Upper lobe of left lung (tissue), 6 donors: ENCODE data around the gene AQP11. TPM values are rescaled to one million over a fixed set of nuclear protein-coding genes. Genes with fewer than 3 reads are reported as not detected.
A peak's percentile ranks its signal among the peaks of the same experiment; 100 is the strongest.
"Not testable (repeated sequence)": the region's sequence is repeated elsewhere in the genome, so short reads cannot be mapped to it uniquely, and the experiment has no call there.

ENCODE experiments used
- ATAC-seq, 2 donors: fragments of 200-7000 bp; cut with Tn5 transposase; one replicate each; pipeline ENCODE4 v1.9.1; 2022; ENCODE audit warnings: mild to moderate bottlenecking in 2 of 2, moderate library complexity in 2 of 2; ENCODE audit not compliant: low FRiP score in 2 of 2
- DNase-seq, 2 donors: peaks; one replicate each; pipeline ENCODE4 v3.0.0-alpha.2; 2019 to 2020
- H3K27ac ChIP-seq, 4 donors: fragments of 200-600 bp; sonication (generic); one replicate each; pipeline ENCODE4 v1.5.1; 2016 to 2019
- H3K27me3 ChIP-seq, 4 donors: fragments of 200-600 bp; sonication (generic); one replicate each; pipeline ENCODE4 v1.5.1; 2017 to 2019
- H3K36me3 ChIP-seq, 4 donors: fragments of 200-600 bp; sonication (generic); one replicate each; pipeline ENCODE4 v1.5.1; 2016 to 2019
- H3K4me1 ChIP-seq, 4 donors: fragments of 200-600 bp; sonication (generic); one replicate each; pipeline ENCODE4 v1.5.1; 2018 to 2019
- H3K4me3 ChIP-seq, 4 donors: fragments of 200-600 bp; sonication (generic); one replicate each; pipeline ENCODE4 v1.5.1; 2017 to 2019; ENCODE audit warnings: mild to moderate bottlenecking in 2 of 4, moderate library complexity in 1 of 4
- H3K9me3 ChIP-seq, 4 donors: fragments of 200-600 bp; sonication (generic); one replicate each; pipeline ENCODE4 v1.5.1; 2018 to 2019
- EP300 ChIP-seq, 4 donors: sonication (generic); formaldehyde crosslinking; IDR thresholded peaks; one replicate each; pipeline ENCODE4 v1.5.1; 2017; ENCODE audit warnings: antibody characterized with exemption in 4 of 4, control low read depth in 2 of 4
- POLR2A ChIP-seq, 4 donors: fragments of 450-650 bp; IDR thresholded peaks; one replicate each; pipeline ENCODE4 v1.5.1; 2016 to 2017; ENCODE audit warnings: antibody characterized with exemption in 4 of 4, mild to moderate bottlenecking in 2 of 4
- POLR2AphosphoS5 ChIP-seq, 2 donors: sonication (generic); formaldehyde crosslinking; IDR thresholded peaks; one replicate each; pipeline ENCODE4 v1.5.1; 2017; ENCODE audit warnings: antibody characterized with exemption in 2 of 2
- WGBS, 2 donors: methylation state at CpG; one replicate each; pipeline ENCODE4 v1.1.5; 2017 to 2018; 5-methylcytosine and 5-hydroxymethylcytosine counted together
- total RNA-seq, 6 donors: library from RNA; depleted of rRNA in 4 of 6; stranded (reverse); fragments of >200 nt in 4 of 6; gene quantifications; one replicate each; pipeline versions ENCODE4 v1.1.0 to v1.2.1, GENCODE V29; 2016 to 2021
- TF ChIP-seq, protein P1 (sequence below), 6 experiments: fragments of 450-650 bp in 4 of 6; fragments of 200-600 bp in 2 of 6; sonication (generic) in 2 of 6; IDR thresholded peaks; one replicate each; pipeline ENCODE4 v1.5.1; 2016 to 2019; ENCODE audit warnings: antibody characterized with exemption in 6 of 6
- donor health status: DM: no; HTN: no; CAD: no; lungs with moderate emphysema.
- donor health status: DM: no; HTN: yes; CAD: no; lungs with severe emphysema.

Gene AQP11
- total RNA-seq, 6 donors from 2014 or later, result 0.49 to 0.91 (median 0.60) TPM; not detected in 2

DNA sequence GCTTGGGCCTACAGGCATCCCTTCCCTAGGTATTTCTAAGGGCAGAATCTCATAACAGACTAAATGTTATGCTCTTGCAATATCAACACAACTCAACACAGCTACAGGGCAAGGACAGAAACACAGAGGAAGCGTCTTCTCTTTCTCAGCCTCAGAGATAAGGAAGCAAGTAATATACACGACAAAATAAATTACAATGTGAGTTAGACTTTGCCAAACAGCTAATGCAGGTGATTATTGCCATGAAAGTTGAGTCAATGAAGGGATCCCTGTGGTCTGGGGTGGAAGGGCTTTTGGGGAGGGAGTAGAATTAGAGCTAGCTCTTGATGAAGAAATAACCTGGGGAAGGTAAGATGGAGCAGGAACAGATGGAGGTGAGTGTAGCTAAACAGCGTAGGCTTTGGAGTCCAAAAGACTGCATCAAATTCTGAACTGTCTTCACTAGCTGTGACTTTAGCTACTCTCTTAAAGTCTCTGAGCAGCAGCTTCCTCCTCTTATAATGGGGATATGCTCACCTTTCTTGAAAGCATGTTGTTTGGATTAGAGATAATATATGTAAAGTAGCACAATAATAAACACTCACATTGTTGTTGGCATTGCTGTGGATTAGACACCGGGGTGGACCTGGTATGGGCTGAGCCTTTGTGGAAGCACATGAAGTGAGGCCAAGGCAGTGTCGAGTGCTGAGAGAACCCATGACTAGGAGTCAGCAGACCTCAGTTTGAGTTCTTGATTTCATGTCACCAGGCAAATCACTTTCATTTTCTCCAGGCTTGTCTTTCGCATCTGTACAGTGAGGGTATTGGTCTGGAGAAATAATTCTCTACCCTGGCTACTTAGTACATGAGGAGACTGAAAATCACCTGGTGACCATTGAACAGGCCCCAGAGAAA is 41.0 kb upstream of the AQP11 start:
- peak in 1 of 2 donors; percentile 40 for ATAC-seq
- TF ChIP-seq EP300 (IDR thresholded peaks at IDR 0.05), result no peak
- no peak for TF ChIP-seq POLR2A (IDR thresholded peaks at IDR 0.05)
- TF ChIP-seq, protein P1, sequence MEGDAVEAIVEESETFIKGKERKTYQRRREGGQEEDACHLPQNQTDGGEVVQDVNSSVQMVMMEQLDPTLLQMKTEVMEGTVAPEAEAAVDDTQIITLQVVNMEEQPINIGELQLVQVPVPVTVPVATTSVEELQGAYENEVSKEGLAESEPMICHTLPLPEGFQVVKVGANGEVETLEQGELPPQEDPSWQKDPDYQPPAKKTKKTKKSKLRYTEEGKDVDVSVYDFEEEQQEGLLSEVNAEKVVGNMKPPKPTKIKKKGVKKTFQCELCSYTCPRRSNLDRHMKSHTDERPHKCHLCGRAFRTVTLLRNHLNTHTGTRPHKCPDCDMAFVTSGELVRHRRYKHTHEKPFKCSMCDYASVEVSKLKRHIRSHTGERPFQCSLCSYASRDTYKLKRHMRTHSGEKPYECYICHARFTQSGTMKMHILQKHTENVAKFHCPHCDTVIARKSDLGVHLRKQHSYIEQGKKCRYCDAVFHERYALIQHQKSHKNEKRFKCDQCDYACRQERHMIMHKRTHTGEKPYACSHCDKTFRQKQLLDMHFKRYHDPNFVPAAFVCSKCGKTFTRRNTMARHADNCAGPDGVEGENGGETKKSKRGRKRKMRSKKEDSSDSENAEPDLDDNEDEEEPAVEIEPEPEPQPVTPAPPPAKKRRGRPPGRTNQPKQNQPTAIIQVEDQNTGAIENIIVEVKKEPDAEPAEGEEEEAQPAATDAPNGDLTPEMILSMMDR (IDR thresholded peaks at IDR 0.05), result no peak
- TF ChIP-seq POLR2AphosphoS5 (IDR thresholded peaks at IDR 0.05), result no peak
- Histone ChIP-seq H3K4me3 (no peak overlapping the region), H3K4me1 (peaks cover 0 to 7% (median 2%) of the 10 kb centered on the region in 4 donors), H3K9me3 (no peaks in the 10 kb centered on the region), H3K27me3 (no peaks in the 10 kb centered on the region), H3K36me3 (no peaks in the 10 kb centered on the region), H3K27ac (no peak overlapping the region)
- 68 to 69% methylated on average over 6 of the region's 6 CpGs for whole genome bisulfite sequencing, 2 donors
- DNase-seq, result peak in 1 of 2 donors; percentile 28

DNA sequence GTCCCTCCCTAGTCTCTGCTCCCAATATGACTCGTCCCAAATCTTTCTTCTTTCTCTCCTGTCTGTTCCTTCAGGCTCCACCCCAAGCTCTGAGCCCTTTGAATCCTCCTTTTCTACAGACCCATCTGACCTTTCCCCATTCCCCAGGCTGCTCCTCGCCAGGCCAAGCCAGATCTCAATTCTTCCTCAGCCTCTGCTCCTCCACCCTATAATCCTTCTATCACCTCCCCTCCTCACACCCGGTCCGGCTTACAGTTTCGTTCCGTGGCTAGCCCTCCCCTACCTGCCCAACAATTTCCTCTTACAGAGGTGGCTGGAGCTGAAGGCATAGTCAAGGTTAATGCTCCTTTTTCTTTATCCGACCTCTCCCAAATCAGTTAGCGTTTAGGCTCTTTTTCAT is 38.3 kb upstream of the AQP11 start:
- H3K9me3 ChIP-seq, H3K27ac ChIP-seq, H3K4me1 ChIP-seq, H3K4me3 ChIP-seq, H3K36me3 ChIP-seq, H3K27me3 ChIP-seq, DNase-seq, ATAC-seq: not testable (repeated sequence)
- WGBS, 2 donors, result 87 to 89% methylated on average over 8 of the region's 8 CpGs

DNA sequence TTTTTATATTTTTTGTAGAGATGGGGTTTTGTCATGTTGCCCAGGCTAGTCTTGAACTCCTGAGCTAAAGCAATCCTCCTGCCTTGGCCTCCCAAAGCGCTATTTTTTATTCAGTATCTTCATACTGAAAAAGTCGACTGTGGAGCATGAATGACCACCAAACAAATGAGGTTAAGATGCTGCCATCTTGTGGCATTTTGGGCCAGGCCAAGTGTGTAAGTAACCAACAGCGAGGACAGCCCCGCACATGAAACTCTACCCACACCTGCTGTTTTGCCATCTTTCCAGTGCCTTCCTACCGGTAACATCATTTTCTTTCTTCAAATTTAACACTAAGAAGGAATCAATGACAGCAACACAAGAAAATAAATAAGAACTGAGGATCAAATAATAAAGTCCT is 32.2 kb upstream of the AQP11 start:
- TF ChIP-seq POLR2A (IDR thresholded peaks at IDR 0.05), result no peak
- TF ChIP-seq, protein P1 (IDR thresholded peaks at IDR 0.05), result no peak
- no peak for TF ChIP-seq POLR2AphosphoS5 (IDR thresholded peaks at IDR 0.05)
- no peak for TF ChIP-seq EP300 (IDR thresholded peaks at IDR 0.05)

DNA sequence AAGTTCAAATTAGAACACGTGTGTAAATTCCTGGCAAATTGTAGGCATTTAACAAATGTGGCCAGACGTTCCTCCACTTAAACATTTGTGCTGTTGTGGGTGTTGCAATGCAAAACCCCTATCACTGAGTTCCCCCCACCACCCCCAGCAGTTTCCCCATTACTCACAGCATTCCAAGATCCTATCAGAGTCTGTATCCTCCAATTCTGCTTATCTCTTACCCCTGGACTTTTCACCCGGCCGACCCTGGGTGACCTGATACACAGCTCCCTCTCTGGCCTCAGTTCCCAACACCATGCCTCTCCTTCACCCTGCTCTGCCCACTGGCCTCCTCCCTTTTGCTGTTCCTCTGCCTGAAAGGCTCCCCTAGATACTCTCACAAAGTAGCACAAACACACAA is 31.4 kb upstream of the AQP11 start:
- WGBS, 2 donors, result 58 to 67% methylated on average over 4 of the region's 4 CpGs
- H3K4me1 ChIP-seq, result no peaks in the 10 kb centered on the region
- TF ChIP-seq, protein P1 (IDR thresholded peaks at IDR 0.05), result no peak
- no peak for TF ChIP-seq POLR2AphosphoS5 (IDR thresholded peaks at IDR 0.05)
- no peak for TF ChIP-seq POLR2A (IDR thresholded peaks at IDR 0.05)
- no peak for TF ChIP-seq EP300 (IDR thresholded peaks at IDR 0.05)

More for the DNA sequence above, 32.2 kb upstream of the AQP11 start:
- Histone ChIP-seq H3K27ac (no peak overlapping the region), H3K36me3 (no peaks in the 10 kb centered on the region), H3K4me3 (no peak overlapping the region), H3K9me3 (no peaks in the 10 kb centered on the region), H3K4me1 (no peaks in the 10 kb centered on the region), H3K27me3 (no peaks in the 10 kb centered on the region)
- DNase-seq (no peak), ATAC-seq (no peak)
- 61 to 86% methylated on average over 5 of the region's 5 CpGs for WGBS, 2 donors

DNA sequence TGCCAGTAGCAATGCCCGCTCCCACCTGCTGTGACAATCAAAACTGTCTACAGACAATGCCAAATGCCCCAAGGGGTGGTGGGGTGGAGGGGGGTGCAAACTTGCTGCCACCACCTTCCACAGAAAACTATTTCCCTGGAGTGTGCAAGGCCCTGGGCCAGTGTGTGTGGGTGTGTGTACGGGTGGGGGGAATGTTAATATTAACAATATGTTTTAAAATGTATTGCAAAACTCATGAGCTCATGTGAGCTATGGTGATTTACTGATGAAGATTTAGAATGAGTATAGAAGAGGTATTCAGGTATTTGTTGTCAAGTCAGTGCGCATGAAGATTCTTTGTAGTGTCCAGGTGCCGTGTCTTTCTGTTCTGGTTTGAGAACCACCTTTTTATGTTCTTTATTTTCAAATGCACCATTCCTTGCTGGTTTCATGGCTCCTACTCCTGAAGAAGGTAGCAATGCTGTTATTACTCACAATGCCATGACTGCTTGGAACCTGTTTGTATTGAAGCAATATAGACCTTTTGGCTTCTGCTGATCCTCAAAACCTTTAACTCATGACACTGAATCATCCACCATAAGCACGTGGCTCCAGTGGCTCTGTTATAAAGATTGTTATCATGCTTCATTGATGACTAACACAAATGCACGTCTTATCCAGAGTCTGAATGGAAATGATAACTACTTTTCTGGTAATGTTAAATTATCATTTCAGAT is 29.9 kb upstream of the AQP11 start:
- DNase-seq, result no peak
- no peak for ATAC-seq
- Histone ChIP-seq H3K36me3 (no peaks in the 10 kb centered on the region), H3K4me1 (no peaks in the 10 kb centered on the region), H3K9me3 (no peaks in the 10 kb centered on the region), H3K4me3 (no peak overlapping the region), H3K27ac (no peak overlapping the region), H3K27me3 (no peaks in the 10 kb centered on the region)
- WGBS, 2 donors, result 87 to 90% methylated on average over 6 of the region's 6 CpGs
- TF ChIP-seq POLR2A (IDR thresholded peaks at IDR 0.05) (no peak), EP300 (IDR thresholded peaks at IDR 0.05) (no peak), POLR2AphosphoS5 (IDR thresholded peaks at IDR 0.05) (no peak)
- TF ChIP-seq, protein P1 (IDR thresholded peaks at IDR 0.05), result no peak

More for the DNA sequence above, 31.4 kb upstream of the AQP11 start:
- Histone ChIP-seq H3K36me3 (no peaks in the 10 kb centered on the region), H3K27ac (no peak overlapping the region), H3K27me3 (no peaks in the 10 kb centered on the region), H3K4me3 (no peak overlapping the region), H3K9me3 (no peaks in the 10 kb centered on the region)
- no peak for DNase-seq
- ATAC-seq, result no peak
